WTC11 (cell line): ENCODE measurements around the gene SPPL2B. TPM values are rescaled to one million over a fixed set of nuclear protein-coding genes. Genes with fewer than 3 reads are reported as not detected.

ENCODE experiments used
- ATAC-seq: fragments of 200-7000 bp; cut with Tn5 transposase; 2 replicates; pipeline ENCODE4 v1.10.0; 2021; ENCODE audit warnings: mild to moderate bottlenecking, moderate library complexity
- CTCF ChIA-PET: fragments of 300-600 bp; sonication (Branson Sonifier 250); formaldehyde crosslinking; loops from one replicate; lab custom pipeline; 2021; ENCODE audit warnings: antibody characterized with exemption; lab: Charles Lee
- POLR2A ChIA-PET: fragments of 350-600 bp; sonication (Branson Sonifier 250); formaldehyde crosslinking; loops from one replicate; lab custom pipeline; 2021; ENCODE audit warnings: antibody characterized with exemption; lab: Charles Lee
- DNase-seq: peaks from one replicate; pipeline ENCODE4 v3.0.0; 2021; ENCODE audit warnings: low spot score
- H3K27ac Mint-ChIP-seq: 2 replicates; pipeline ENCODE4 v1.8.0; 2021; ENCODE audit warnings: mixed read lengths
- H3K27me3 Mint-ChIP-seq: 2 replicates; pipeline ENCODE4 v1.8.0; 2021; ENCODE audit warnings: low read depth, mild to moderate bottlenecking, moderate library complexity, mixed read lengths
- H3K36me3 Mint-ChIP-seq: 2 replicates; pipeline ENCODE4 v1.8.0; 2021; ENCODE audit warnings: mixed read lengths
- H3K4me1 Mint-ChIP-seq: 2 replicates; pipeline ENCODE4 v1.8.0; 2022; ENCODE audit warnings: mixed read lengths
- H3K4me3 Mint-ChIP-seq: 2 replicates; pipeline ENCODE4 v1.8.0; 2021; ENCODE audit warnings: mild to moderate bottlenecking, moderate library complexity, mixed read lengths
- H3K9me3 Mint-ChIP-seq: 2 replicates; pipeline ENCODE4 v1.8.0; 2021; ENCODE audit warnings: mixed read lengths
- CREB1 ChIP-seq: sonication (generic); formaldehyde crosslinking; IDR thresholded peaks from 2 replicates; pipeline ENCODE4 v1.8.0; 2023; ENCODE audit warnings: mild to moderate bottlenecking, missing genetic modification reagents
- ESRRA ChIP-seq: sonication (generic); formaldehyde crosslinking; IDR thresholded peaks from 2 replicates; pipeline ENCODE4 v1.8.1; 2022; ENCODE audit warnings: mild to moderate bottlenecking, missing genetic modification reagents, borderline replicate concordance
- FOXK1 ChIP-seq: sonication (generic); formaldehyde crosslinking; IDR thresholded peaks from 2 replicates; pipeline ENCODE4 v1.8.0; 2022; ENCODE audit warnings: mild to moderate bottlenecking, moderate library complexity, missing genetic modification reagents
- FOXP1 ChIP-seq: sonication (generic); formaldehyde crosslinking; IDR thresholded peaks from 2 replicates; pipeline ENCODE4 v1.8.0; 2022; ENCODE audit warnings: missing genetic modification reagents, mild to moderate bottlenecking, moderate library complexity, borderline replicate concordance
- JAZF1 ChIP-seq: fragments of 250-450 bp; sonication (Bioruptor Pico); IDR thresholded peaks from 2 replicates; pipeline ENCODE4 v1.9.0; 2021; ENCODE audit warnings: moderate library complexity, mild to moderate bottlenecking, inconsistent platforms
- SMAD4 ChIP-seq: sonication (generic); formaldehyde crosslinking; IDR thresholded peaks from 2 replicates; pipeline ENCODE4 v1.8.0; 2022; ENCODE audit warnings: mild to moderate bottlenecking, missing genetic modification reagents
- ZNF416 ChIP-seq: fragments of 250-450 bp; sonication (Bioruptor Pico); IDR thresholded peaks from 2 replicates; pipeline ENCODE4 v1.9.0; 2021; ENCODE audit warnings: mild to moderate bottlenecking, inconsistent platforms
- ZNF423 ChIP-seq: fragments of 250-450 bp; sonication (Bioruptor Pico); IDR thresholded peaks from 2 replicates; pipeline ENCODE4 v2.1.2; 2022; ENCODE audit warnings: mild to moderate bottlenecking, moderate library complexity
- total RNA-seq: library from RNA; stranded (reverse); gene quantifications from 3 replicates; pipeline ENCODE4 v1.2.3, GENCODE V29; 2021
- TF ChIP-seq, protein P1 (sequence below): sonication (generic); formaldehyde crosslinking; IDR thresholded peaks from 2 replicates; pipeline ENCODE4 v1.8.0; 2022; ENCODE audit warnings: mild to moderate bottlenecking, missing genetic modification reagents
- TF ChIP-seq, protein P2 (sequence below): fragments of 200-600 bp; IDR thresholded peaks from 2 replicates; pipeline ENCODE4 v1.8.0; 2022; ENCODE audit warnings: antibody characterized with exemption
- TF ChIP-seq, protein P3 (sequence below): fragments of 250-450 bp; sonication (Bioruptor Pico); IDR thresholded peaks from 2 replicates; pipeline ENCODE4 v1.9.0; 2021; ENCODE audit warnings: moderate library complexity, mild to moderate bottlenecking, inconsistent platforms, borderline replicate concordance
- TF ChIP-seq, protein P4 (sequence below): fragments of 250-450 bp; sonication (Bioruptor Pico); IDR thresholded peaks from 2 replicates; pipeline ENCODE4 v1.9.0; 2021; ENCODE audit warnings: mild to moderate bottlenecking
- TF ChIP-seq, protein P5 (sequence below): sonication (generic); formaldehyde crosslinking; IDR thresholded peaks from 2 replicates; pipeline ENCODE4 v1.8.0; 2022; ENCODE audit warnings: missing genetic modification reagents
- TF ChIP-seq, protein P6 (sequence below): sonication (generic); formaldehyde crosslinking; IDR thresholded peaks from 2 replicates; pipeline ENCODE4 v1.8.0; 2023; ENCODE audit warnings: missing genetic modification reagents
- TF ChIP-seq, protein P7 (sequence below): fragments of 250-450 bp; sonication (Bioruptor Pico); IDR thresholded peaks from 2 replicates; pipeline ENCODE4 v1.9.0; 2021; ENCODE audit warnings: mild to moderate bottlenecking
- TF ChIP-seq, protein P8 (sequence below): sonication (generic); formaldehyde crosslinking; IDR thresholded peaks from 2 replicates; pipeline ENCODE4 v1.8.0; 2023; ENCODE audit warnings: missing genetic modification reagents, mild to moderate bottlenecking, borderline replicate concordance

SPPL2B gene
- total RNA-seq, 1 experiment from 2014 or later, result 117 TPM

DNA sequence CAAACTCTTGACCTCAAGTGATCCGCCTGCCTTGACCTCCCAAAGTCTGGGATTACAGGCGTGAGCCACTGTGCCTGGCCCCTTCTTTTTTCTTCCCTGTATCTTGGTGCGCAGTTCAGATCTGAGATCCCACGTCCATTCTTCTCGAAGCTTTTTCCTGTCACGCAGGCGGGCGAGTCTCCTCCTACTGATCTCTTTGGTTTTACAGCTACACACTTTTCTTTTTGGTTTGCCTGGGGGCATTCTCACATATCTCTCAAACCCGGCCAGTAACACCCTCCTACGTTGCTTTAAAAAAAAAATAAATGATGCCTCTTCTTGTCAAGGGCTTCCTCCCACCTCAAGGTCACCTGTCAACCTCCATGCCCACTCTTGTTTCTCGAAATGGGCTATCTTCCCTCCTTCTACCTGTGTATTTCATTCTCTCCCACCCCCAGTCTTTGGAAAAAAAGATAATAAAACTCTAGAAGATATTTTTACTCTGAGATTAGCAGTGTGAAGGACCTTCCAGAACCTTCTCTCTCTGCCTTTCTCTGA lies 43.7 kb downstream of the SPPL2B start:
- Mint-ChIP-seq H3K27me3 (peaks cover 3% of the 10 kb centered on the region; the same call in 1 of the 2 replicates), H3K9me3 (peaks cover 12% of the 10 kb centered on the region), H3K4me1 (no peaks in the 10 kb centered on the region), H3K36me3 (no peaks in the 10 kb centered on the region), H3K27ac (no peak overlapping the region), H3K4me3 (no peak overlapping the region)
- CTCF ChIA-PET, result interaction anchor here (1.4 kb wide), 1 partner anchor 20 kb away, joined by 3 read pairs; no protein-coding TSS in a partner anchor
- POLR2A ChIA-PET, result interaction anchor here (1.2 kb wide), 1 partner anchor 73 kb away, joined by 4 read pairs; no protein-coding TSS in a partner anchor
- no peak for ATAC-seq
- DNase-seq, result no peak
- TF ChIP-seq ZNF423 (no peak), SMAD4 (no peak), CREB1 (no peak), ZNF416 (no peak), FOXK1 (CRISPR knock-in tag) (no peak), ESRRA (CRISPR knock-in tag) (no peak), FOXP1 (CRISPR knock-in tag) (no peak), JAZF1 (CRISPR knock-in tag) (no peak)
- TF ChIP-seq, protein P1, sequence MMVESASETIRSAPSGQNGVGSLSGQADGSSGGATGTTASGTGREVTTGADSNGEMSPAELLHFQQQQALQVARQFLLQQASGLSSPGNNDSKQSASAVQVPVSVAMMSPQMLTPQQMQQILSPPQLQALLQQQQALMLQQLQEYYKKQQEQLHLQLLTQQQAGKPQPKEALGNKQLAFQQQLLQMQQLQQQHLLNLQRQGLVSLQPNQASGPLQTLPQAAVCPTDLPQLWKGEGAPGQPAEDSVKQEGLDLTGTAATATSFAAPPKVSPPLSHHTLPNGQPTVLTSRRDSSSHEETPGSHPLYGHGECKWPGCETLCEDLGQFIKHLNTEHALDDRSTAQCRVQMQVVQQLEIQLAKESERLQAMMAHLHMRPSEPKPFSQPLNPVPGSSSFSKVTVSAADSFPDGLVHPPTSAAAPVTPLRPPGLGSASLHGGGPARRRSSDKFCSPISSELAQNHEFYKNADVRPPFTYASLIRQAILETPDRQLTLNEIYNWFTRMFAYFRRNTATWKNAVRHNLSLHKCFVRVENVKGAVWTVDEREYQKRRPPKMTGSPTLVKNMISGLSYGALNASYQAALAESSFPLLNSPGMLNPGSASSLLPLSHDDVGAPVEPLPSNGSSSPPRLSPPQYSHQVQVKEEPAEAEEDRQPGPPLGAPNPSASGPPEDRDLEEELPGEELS (CRISPR knock-in tag), result no peak
- TF ChIP-seq, protein P2, sequence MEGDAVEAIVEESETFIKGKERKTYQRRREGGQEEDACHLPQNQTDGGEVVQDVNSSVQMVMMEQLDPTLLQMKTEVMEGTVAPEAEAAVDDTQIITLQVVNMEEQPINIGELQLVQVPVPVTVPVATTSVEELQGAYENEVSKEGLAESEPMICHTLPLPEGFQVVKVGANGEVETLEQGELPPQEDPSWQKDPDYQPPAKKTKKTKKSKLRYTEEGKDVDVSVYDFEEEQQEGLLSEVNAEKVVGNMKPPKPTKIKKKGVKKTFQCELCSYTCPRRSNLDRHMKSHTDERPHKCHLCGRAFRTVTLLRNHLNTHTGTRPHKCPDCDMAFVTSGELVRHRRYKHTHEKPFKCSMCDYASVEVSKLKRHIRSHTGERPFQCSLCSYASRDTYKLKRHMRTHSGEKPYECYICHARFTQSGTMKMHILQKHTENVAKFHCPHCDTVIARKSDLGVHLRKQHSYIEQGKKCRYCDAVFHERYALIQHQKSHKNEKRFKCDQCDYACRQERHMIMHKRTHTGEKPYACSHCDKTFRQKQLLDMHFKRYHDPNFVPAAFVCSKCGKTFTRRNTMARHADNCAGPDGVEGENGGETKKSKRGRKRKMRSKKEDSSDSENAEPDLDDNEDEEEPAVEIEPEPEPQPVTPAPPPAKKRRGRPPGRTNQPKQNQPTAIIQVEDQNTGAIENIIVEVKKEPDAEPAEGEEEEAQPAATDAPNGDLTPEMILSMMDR, result no peak
- TF ChIP-seq, protein P3, sequence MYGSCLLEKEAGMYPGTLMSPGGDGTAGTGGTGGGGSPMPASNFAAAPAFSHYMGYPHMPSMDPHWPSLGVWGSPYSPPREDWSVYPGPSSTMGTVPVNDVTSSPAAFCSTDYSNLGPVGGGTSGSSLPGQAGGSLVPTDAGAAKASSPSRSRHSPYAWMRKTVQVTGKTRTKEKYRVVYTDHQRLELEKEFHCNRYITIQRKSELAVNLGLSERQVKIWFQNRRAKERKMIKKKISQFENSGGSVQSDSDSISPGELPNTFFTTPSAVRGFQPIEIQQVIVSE, result no peak
- TF ChIP-seq, protein P4, sequence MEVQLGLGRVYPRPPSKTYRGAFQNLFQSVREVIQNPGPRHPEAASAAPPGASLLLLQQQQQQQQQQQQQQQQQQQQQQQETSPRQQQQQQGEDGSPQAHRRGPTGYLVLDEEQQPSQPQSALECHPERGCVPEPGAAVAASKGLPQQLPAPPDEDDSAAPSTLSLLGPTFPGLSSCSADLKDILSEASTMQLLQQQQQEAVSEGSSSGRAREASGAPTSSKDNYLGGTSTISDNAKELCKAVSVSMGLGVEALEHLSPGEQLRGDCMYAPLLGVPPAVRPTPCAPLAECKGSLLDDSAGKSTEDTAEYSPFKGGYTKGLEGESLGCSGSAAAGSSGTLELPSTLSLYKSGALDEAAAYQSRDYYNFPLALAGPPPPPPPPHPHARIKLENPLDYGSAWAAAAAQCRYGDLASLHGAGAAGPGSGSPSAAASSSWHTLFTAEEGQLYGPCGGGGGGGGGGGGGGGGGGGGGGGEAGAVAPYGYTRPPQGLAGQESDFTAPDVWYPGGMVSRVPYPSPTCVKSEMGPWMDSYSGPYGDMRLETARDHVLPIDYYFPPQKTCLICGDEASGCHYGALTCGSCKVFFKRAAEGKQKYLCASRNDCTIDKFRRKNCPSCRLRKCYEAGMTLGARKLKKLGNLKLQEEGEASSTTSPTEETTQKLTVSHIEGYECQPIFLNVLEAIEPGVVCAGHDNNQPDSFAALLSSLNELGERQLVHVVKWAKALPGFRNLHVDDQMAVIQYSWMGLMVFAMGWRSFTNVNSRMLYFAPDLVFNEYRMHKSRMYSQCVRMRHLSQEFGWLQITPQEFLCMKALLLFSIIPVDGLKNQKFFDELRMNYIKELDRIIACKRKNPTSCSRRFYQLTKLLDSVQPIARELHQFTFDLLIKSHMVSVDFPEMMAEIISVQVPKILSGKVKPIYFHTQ, result no peak
- TF ChIP-seq, protein P5, sequence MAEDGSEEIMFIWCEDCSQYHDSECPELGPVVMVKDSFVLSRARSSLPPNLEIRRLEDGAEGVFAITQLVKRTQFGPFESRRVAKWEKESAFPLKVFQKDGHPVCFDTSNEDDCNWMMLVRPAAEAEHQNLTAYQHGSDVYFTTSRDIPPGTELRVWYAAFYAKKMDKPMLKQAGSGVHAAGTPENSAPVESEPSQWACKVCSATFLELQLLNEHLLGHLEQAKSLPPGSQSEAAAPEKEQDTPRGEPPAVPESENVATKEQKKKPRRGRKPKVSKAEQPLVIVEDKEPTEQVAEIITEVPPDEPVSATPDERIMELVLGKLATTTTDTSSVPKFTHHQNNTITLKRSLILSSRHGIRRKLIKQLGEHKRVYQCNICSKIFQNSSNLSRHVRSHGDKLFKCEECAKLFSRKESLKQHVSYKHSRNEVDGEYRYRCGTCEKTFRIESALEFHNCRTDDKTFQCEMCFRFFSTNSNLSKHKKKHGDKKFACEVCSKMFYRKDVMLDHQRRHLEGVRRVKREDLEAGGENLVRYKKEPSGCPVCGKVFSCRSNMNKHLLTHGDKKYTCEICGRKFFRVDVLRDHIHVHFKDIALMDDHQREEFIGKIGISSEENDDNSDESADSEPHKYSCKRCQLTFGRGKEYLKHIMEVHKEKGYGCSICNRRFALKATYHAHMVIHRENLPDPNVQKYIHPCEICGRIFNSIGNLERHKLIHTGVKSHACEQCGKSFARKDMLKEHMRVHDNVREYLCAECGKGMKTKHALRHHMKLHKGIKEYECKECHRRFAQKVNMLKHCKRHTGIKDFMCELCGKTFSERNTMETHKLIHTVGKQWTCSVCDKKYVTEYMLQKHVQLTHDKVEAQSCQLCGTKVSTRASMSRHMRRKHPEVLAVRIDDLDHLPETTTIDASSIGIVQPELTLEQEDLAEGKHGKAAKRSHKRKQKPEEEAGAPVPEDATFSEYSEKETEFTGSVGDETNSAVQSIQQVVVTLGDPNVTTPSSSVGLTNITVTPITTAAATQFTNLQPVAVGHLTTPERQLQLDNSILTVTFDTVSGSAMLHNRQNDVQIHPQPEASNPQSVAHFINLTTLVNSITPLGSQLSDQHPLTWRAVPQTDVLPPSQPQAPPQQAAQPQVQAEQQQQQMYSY, result no peak
- TF ChIP-seq, protein P6, sequence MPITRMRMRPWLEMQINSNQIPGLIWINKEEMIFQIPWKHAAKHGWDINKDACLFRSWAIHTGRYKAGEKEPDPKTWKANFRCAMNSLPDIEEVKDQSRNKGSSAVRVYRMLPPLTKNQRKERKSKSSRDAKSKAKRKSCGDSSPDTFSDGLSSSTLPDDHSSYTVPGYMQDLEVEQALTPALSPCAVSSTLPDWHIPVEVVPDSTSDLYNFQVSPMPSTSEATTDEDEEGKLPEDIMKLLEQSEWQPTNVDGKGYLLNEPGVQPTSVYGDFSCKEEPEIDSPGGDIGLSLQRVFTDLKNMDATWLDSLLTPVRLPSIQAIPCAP, result no peak
- TF ChIP-seq, protein P7, sequence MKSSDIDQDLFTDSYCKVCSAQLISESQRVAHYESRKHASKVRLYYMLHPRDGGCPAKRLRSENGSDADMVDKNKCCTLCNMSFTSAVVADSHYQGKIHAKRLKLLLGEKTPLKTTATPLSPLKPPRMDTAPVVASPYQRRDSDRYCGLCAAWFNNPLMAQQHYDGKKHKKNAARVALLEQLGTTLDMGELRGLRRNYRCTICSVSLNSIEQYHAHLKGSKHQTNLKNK, result no peak
- TF ChIP-seq, protein P8, sequence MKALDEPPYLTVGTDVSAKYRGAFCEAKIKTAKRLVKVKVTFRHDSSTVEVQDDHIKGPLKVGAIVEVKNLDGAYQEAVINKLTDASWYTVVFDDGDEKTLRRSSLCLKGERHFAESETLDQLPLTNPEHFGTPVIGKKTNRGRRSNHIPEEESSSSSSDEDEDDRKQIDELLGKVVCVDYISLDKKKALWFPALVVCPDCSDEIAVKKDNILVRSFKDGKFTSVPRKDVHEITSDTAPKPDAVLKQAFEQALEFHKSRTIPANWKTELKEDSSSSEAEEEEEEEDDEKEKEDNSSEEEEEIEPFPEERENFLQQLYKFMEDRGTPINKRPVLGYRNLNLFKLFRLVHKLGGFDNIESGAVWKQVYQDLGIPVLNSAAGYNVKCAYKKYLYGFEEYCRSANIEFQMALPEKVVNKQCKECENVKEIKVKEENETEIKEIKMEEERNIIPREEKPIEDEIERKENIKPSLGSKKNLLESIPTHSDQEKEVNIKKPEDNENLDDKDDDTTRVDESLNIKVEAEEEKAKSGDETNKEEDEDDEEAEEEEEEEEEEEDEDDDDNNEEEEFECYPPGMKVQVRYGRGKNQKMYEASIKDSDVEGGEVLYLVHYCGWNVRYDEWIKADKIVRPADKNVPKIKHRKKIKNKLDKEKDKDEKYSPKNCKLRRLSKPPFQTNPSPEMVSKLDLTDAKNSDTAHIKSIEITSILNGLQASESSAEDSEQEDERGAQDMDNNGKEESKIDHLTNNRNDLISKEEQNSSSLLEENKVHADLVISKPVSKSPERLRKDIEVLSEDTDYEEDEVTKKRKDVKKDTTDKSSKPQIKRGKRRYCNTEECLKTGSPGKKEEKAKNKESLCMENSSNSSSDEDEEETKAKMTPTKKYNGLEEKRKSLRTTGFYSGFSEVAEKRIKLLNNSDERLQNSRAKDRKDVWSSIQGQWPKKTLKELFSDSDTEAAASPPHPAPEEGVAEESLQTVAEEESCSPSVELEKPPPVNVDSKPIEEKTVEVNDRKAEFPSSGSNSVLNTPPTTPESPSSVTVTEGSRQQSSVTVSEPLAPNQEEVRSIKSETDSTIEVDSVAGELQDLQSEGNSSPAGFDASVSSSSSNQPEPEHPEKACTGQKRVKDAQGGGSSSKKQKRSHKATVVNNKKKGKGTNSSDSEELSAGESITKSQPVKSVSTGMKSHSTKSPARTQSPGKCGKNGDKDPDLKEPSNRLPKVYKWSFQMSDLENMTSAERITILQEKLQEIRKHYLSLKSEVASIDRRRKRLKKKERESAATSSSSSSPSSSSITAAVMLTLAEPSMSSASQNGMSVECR (CRISPR knock-in tag), result no peak
